GM23338 (cell line): ENCODE measurements around the gene KIRREL3.

Source experiments
- CREB1 ChIP-seq: fragments of 250-450 bp; sonication (Bioruptor Pico); IDR thresholded peaks from 2 replicates; pipeline ENCODE4 v1.5.0; 2020; ENCODE audit warnings: low read depth, mild to moderate bottlenecking, moderate library complexity
- ETS1 ChIP-seq: IDR thresholded peaks from 2 replicates; pipeline ENCODE4 v1.6.1; 2016; ENCODE audit warnings: antibody characterized with exemption
- EZH2 ChIP-seq: fragments of 200-600 bp; sonication (generic); IDR thresholded peaks from one replicate; pipeline ENCODE4 v1.8.0; 2017; ENCODE audit warnings: antibody characterized with exemption, mild to moderate bottlenecking, low read depth; ENCODE audit not compliant: unreplicated experiment
- EZH2phosphoT487 ChIP-seq: fragments of 200-600 bp; sonication (generic); IDR thresholded peaks from one replicate; pipeline ENCODE4 v1.8.1; 2018; ENCODE audit warnings: antibody characterized with exemption; ENCODE audit not compliant: unreplicated experiment
- POLR2AphosphoS5 ChIP-seq: IDR thresholded peaks from 2 replicates; pipeline ENCODE4 v1.6.1; 2016; ENCODE audit warnings: antibody characterized with exemption, low read depth
- ZNF331 ChIP-seq: fragments of 250-450 bp; sonication (Bioruptor Pico); IDR thresholded peaks from 2 replicates; pipeline ENCODE4 v1.5.0; 2020; ENCODE audit warnings: low read depth, mild to moderate bottlenecking, moderate library complexity
- ZNF462 ChIP-seq: fragments of 250-450 bp; sonication (Bioruptor Pico); IDR thresholded peaks from 2 replicates; pipeline ENCODE4 v1.5.0; 2020; ENCODE audit warnings: mild to moderate bottlenecking, moderate library complexity
- TF ChIP-seq, protein P1 (sequence below), 2 experiments: fragments of 200-600 bp in 1 of 2; sonication (generic) in 1 of 2; conservative IDR thresholded peaks; 2 replicates each; pipeline versions ENCODE4 v1.5.1 to v1.6.1; 2016 to 2017; ENCODE audit warnings: antibody characterized with exemption in 2 of 2, low read depth in 2 of 2, mild to moderate bottlenecking in 2 of 2, moderate library complexity in 1 of 2

GRCh38 chr11:126432065-126432461 is 568.5 kb downstream of the KIRREL3 start:
- TF ChIP-seq POLR2AphosphoS5 (no peak), EZH2phosphoT487 (no peak), ETS1 (no peak), CREB1 (CRISPR knock-in tag) (no peak), EZH2 (no peak), ZNF331 (no peak), ZNF462 (no peak)
- TF ChIP-seq, protein P1, sequence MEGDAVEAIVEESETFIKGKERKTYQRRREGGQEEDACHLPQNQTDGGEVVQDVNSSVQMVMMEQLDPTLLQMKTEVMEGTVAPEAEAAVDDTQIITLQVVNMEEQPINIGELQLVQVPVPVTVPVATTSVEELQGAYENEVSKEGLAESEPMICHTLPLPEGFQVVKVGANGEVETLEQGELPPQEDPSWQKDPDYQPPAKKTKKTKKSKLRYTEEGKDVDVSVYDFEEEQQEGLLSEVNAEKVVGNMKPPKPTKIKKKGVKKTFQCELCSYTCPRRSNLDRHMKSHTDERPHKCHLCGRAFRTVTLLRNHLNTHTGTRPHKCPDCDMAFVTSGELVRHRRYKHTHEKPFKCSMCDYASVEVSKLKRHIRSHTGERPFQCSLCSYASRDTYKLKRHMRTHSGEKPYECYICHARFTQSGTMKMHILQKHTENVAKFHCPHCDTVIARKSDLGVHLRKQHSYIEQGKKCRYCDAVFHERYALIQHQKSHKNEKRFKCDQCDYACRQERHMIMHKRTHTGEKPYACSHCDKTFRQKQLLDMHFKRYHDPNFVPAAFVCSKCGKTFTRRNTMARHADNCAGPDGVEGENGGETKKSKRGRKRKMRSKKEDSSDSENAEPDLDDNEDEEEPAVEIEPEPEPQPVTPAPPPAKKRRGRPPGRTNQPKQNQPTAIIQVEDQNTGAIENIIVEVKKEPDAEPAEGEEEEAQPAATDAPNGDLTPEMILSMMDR (conservative IDR thresholded peaks at IDR 0.05; ENCODE audit: low read depth in 2 of 2), result no peak
